ACHN (cell line): Measurements from ENCODE around the gene DVL2.
A peak's percentile ranks its signal among the peaks of the same experiment; 100 is the strongest.

Source experiments
- DNase-seq: peaks from one replicate; pipeline ENCODE4 v3.0.0-alpha.2; 2015
- in situ Hi-C: cut with HindIII; loops from 2 replicates; pipeline ENCODE4 v1.10.0; 2017; ENCODE audit warnings: low sequenced_read_pairs, low pct_ligation_motif_present, low pct_unique_long_range_greater_than_20kb

The DVL2 gene

DNA sequence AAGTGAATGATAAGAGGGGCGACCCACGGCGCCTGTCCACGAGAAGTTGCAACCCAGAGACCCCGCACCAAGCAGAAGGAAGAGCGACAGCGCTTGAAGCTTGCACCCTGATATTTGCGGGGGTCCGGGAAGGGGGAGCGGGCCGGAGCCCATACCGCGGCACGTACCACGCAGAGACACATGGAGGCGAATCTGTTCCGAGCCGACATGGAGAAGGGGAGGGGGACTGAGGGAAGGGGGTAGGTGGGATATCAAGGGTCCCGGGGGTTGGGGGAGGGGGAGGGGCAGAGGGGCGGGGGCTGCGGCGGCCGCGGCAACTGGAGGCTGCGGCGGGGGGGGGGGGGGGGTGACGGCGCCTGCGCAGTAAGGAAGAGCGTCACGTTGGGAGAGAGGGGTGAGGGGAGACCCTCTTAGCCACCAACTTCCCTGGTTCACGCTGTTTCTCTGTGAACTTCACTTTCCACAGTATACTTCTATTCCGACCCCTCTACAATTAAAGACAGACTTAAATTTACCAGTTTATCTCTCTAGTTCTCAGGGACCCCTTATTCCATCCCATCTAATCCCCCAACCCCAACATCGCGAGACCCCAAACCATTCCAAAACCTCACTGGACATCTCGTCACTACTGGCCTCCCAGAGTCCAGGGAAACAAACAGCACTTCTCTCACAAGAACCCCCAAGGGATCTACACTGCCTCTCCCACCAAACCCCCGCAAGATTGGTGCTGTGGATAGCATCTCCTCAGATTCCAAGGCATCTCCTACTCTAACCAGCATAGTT lies 22.6 kb downstream of the DVL2 start:
- no peak for DNase-seq
- in situ Hi-C loops, result no loop called here

DNA sequence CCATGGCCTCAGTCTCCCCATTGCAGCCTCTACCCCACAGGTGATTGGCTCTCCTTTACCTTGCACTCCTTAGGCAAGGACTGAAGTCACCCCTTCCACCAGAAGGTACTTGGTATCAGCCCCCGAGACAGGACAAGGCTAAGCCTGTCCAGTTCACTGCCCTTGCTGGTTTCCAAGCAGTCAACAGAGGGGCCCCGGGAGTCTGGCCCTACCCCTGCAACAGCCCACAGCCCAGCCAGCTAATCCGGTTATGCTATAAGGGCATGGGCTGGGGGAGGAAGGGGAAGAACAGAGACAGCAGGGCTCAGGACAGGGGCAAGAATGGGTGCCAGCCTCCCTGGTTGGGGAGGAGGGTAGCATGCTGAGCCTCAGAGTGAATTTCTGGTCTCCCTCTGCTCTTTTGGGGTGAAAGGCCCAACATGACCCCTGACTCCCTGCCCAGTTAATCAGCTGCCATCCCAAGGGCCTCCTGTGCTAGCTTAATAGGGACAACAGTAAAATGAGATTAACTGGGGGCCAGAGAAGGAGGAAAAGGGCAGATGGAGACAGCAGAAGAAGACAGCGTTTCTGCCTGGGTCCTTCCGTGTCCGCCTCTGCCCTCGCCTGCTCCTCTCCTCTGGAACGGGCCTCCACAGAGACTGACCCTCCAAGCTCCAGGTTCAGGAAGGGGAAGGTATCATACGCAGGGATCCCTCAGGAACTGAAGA lies 25.4 kb downstream of the DVL2 start:
- no peak for DNase-seq
- in situ Hi-C loops, result no loop called here

DNA sequence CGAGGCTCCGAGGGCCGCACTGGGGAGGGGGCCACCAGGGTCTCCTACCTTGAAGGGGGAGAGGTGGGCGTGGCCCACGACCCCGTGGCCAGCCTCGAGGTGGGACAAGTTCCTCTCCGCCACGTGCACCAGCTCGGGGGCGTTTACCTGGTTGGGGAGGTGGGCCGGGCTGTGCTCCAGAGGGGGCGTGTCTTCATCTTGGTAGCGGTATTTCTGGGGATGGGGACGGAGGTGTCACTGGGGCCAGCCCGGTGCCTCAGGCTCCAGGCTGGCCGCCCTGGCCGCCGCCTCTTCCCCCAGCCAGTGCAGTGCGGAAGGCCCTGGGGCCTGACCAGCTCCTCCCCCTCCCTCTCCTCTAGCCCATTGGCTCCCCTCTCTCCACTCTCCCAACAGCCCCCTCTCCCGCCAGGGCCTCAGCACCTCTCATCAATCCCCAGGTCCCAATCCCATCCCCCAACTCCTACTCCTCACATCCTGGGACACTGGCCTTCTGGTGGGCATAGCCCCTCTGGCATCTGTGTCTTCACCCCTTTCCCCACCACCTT lies 26.2 kb downstream of the DVL2 start:
- no peak for DNase-seq
- in situ Hi-C loops, result no loop called here

DNA sequence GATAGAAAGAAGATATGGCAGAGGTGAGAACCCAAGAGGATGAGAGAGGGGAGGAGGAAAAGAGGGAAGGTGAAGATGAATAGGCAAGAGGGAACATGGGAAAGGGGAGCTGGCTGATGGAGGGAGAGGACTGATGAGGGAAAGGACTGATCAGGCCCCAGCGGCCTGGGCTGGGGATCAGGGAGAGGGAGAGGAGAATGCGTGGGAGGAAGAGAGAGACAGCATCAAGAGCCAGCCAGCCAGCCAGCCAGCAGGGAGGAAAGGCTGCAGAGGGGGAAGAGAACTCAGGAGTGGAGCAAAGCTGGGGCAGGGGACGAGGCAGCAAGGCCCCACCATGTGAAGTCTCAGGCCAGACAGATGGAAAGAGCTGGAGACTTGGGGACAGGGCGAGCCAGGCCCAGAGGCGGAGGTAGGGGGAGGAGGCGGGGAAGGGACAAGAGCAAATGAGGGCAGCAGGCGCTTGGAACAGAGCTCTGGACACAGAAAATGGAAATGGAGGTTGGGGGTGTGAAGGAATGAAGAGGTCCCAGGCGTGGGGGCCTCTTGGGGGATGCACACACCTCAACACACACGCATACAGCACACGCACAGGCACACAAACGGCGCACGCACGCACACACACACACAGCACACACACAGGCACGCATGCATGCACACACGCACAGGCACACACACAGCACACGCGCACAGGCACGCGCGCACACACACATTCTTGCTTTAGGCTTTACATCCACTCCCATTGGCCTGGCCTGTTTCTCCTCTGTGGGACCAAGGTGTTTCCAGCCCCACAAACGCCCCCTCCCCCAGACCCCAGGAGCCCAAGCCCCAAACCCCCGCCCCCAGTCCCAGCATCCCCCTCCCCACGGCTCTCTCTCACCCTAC lies 27.0 kb downstream of the DVL2 start:
- in situ Hi-C loops, result no loop called here
- no peak for DNase-seq

DNA sequence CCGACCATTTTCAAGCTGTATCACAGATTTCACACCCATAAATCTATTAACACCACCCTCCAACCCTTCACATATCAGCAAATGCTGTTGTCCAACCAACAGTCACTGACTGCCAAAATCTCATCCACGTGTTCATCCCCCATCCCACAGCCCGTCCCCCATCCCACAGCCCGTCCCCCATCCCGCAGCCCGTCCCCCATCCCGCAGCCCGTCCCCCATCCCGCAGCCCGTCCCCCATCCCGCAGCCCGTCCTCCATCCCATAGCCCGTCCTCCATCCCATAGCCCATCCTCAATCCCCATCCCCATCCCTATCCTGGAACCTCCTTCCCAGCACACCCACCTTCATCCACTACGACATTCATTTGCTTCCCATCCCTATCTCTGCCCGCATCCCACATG lies 28.8 kb downstream of the DVL2 start:
- in situ Hi-C loops, result no loop called here

DNA sequence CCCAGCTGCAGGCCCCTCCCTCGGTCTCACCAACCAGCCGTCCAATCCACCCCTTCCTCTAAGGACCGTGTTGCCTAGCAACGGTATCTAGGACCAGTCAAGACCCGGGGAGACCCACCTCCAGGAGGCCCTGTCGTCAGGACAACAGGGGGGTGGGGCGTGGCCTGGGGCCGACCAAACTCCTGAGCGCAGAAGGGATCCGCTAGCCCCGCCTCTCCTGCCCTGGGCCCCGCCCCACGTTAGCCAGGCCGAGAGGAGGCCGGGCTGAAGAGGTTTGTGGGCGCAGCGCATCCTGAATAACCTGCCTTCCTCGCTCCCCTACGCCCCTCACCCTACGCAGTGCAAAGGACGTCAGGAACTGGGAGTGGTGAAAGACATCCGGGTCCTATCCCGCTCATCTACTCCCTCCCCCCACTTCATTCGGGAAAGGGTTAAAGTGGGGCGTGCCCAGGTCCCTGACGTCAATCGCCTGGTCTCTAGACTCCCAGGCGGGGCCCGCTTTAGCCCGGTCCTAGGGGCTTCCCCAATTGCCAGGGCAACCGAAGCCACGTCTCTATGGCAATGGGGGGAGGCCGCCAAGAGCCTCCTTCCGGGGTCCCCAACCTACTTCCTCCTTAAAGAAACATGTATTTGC lies 29.4 kb downstream of the DVL2 start:
- peak; percentile 75 for DNase-seq
- in situ Hi-C loops, result no loop called here

More for the DNA sequence above, 28.8 kb downstream of the DVL2 start:
- DNase-seq, result no peak

DNA sequence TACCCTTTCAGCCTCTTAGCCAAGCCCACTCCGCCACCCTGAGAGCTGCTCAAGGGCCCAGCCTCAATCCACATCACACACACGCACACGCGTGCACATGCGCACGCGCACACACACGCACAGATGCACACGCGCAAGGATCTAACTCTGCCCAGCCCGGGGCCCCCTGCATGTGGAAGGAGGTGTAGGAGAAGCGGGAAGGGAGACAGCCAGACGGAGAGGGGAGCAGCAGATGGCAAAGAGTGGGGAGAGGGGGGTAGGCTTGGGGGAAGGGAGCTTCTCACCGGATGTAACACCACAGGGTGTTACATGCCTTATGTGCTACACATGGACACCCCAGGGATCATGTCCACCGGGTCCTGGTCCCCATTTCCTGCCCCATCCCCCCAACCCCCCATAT lies 30.0 kb downstream of the DVL2 start:
- DNase-seq, result no peak
- in situ Hi-C loops, result no loop called here

DNA sequence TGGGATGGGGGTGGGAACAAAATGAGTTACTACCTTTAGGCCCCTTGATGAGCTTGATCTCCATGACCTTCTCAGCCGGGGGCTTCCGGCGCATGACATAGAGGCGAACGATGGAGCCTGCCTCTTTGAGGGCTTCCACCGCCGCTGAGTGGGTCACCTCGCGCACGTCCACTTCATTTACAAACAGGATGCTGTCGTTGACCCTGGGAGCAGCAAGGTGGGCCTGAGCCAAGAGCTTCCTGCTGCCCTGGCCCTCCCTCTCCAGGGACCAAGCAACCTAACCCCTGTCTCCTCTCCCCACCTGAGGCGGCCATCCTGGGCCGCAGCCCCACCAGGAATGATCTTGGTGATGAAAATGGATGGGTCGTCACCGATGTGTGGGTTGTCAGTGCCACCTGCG lies 30.9 kb downstream of the DVL2 start:
- no peak for DNase-seq
- in situ Hi-C loops, result no loop called here

DNA sequence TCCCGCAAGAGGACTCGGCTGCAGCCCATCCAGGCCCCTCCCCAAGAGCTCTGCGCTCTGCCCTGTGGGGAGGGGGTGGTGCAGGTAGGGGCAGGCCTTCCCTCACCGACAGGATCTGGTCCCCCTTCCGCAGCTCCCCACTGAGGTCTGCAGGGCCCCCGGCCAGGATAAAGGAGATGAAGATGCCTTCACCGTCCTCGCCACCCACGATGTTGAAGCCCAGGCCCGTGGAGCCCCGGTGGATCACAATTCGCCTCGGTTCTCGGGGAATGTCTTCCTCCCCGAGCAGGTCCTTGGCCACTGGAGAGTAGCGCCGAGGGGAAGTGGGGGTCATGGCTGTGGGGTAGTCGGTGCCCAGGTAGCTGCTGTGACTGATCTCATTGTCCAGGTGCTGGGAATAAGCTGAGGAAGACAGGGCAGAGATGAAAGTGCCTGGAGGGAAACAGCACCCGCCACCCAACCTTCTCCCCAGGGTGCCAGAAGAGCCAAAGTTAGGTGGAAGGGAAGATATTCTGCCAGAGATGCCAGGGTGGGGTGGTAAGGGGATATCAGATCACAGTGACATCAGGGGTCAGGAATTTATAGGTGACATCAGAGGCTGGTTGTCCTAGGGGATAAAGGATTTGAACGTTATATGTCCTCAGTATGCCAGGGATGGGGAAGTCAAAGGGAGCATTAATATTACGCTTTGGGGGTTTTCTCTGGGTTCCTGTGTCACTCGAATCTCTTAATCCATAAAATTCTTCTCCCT lies 37.5 kb downstream of the DVL2 start:
- DNase-seq, result no peak
- in situ Hi-C loops, result no loop called here

DNA sequence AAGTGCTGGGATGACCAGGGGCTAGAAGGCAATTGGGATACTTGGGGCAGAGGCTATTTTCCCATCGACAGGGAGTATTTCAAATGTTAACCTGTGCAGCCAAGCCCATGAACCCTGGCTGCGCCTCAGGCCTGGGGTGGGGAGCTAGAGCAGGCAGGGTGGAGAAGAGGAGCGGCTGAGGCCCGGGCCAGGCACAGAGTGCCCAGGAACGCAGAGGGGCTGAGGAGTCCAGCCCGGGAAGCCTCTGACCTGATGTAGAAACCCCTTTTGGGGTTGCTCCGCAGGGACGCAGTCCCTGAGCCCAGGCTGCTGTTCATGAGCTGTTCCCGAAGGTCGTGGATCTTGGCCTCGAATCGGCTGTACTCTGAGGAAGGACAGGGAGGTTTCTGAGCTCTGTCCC lies 38.3 kb downstream of the DVL2 start:
- in situ Hi-C loops, result no loop called here
- no peak for DNase-seq

DNA sequence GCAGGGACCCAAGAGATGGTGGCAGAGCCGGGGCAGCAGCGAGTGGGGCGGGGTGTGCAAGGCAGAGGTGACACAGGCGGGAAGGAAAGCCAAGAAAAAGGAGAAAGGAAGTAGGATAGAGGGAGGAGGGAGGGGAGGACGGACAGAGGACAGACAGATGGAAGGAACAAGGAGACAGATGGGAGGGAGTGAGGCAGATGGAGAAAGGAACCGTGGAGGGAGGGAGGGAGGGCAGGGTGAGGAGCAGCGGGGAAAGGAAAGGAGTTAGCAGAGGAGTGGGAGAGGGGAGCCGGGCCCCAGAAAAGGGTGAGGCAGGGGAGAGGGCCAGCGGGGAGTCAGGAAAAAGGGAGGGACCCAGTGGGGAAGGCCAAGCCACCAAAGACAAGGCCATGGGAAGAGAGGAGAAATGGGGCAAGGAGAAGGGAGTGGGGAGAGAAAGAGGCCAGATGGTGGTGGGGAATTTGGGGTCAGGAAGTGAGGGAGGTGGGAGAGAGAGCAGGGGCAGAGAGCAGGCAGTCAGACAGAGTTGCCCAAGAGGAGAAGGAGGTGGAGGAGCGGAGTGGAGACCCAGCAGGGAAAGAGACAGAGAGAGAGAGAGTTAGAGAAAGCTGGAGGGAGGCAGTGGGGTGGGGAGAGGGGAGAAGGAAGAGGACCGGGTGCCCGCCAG lies 41.9 kb downstream of the DVL2 start:
- no peak for DNase-seq
- in situ Hi-C loops, result no loop called here

DNA sequence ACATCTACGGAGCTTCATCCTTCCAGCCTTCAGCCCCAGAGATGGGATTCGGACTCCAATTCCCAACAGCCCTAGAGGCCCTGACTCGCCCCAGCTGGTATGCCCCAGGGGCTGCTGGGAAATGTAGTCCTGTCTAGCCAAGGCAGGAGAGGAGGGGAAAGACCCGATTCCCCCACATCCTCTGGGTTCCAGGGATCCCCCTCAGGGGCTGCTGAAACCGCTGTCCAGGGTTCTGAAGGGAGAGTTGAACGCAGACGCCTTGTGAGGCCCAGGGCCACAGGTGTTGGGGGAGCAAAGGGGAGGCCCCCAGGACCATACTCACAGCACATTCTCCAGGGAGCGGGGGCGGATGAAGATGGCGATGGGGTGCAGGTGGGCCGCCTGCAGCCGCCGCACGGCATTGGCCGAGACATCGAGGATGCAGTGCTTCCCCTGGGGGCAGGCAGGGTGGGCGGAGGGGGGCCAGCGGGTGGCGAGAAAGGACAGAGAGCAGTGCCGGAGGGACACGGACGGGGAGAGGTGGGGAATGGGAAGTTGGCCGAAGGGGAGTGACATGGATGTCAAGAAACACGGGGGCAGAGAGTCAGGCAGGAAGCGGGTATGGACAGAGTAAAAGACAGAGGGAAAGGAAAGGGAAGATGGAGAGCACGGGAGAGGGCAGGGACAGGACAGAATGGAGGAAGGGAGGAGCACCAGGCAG lies 42.6 kb downstream of the DVL2 start:
- in situ Hi-C loops, result no loop called here
- DNase-seq, result peak; percentile 52

DNA sequence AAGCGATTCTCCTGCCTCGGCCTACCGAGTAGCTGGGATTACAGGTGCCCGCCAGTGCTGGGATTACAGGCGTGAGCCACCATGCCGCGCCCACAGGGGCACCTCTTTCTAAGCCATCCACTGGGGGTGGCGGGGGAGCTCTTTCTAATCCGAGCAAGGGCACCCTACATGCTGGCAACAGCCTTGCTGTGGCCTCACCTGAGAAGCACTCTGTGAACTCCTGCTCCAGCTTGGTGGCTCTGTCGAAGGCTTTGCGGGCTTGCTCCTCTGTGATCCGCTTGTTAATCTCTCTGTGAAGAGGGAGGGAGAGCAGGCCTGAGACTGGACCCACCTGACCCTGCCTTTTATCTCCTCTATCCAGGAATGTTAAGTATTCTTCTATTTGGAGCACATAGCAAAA lies 43.2 kb downstream of the DVL2 start:
- no peak for DNase-seq
- in situ Hi-C loops, result no loop called here

DNA sequence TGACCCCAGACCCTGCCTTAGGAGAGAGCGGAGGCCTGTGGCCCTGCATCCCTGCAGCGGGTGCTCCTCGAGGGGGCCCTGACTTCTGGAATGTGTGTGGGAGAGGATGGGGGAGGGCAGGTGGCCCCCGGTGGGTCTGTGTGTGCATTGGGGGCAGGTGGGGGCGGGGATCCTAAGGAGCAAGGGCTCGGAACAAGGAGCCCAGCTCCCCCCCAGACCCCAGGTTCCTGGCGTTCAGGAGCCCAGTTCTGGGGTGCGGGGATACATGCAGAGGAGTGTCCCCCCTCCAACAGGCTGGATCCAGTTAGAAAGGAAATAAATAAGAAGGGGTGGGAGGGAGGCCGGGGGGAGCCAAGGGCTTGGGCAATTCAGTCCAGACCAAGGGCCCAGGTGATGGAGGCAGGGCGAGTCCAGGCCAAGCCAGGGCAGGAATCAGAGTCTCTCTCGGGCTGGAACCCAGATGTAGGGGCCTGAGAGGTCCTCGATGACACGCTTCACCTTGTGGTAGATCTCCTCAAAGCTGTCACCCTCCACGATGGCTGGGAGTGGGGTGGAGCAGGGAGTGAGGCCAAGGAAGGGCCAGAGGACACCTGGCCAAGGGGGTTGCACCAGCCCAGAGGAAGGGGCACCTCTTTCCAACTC lies 43.9 kb downstream of the DVL2 start:
- DNase-seq, result no peak
- in situ Hi-C loops, result no loop called here

DNA sequence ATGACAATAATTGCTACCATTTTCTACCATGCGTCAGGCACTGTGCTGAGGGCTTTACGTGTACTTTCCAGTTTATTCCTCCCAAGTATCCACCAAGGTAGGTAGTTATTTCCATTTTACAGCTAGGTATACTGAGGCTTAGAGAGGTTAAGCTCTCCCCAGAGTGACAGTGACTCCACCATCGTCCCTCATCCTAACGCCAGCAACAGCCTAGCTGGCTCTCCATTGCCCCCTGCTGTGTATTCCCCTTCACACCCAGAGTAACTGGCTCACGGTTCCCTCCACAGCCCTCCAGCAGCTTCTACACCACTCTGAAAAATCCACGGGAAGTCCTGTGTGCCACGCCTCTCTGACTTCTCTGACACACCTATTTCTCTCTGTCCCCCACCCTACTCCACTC lies 48.1 kb downstream of the DVL2 start:
- in situ Hi-C loops, result no loop called here
- no peak for DNase-seq

DNA sequence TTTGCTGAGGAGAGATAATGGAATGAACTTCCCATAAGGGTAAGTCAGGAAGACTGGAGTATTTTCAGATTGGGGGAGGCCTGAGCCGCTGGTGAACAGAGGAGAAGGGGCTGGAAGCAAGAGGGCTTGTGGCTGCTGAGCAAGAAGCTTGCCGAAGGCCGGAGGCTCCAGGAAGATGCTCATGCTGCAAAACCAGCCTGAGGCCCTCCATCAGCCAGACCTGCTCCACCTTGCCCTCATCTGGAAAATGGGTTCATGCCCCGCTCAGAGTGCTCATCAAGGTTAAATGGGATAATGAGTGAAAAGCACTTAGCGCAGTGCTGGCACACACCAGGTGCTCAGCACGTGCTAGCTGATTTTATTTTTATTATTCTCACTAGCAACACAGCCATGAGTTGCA lies 49.7 kb downstream of the DVL2 start:
- in situ Hi-C loops, result no loop called here
- no peak for DNase-seq

DNA sequence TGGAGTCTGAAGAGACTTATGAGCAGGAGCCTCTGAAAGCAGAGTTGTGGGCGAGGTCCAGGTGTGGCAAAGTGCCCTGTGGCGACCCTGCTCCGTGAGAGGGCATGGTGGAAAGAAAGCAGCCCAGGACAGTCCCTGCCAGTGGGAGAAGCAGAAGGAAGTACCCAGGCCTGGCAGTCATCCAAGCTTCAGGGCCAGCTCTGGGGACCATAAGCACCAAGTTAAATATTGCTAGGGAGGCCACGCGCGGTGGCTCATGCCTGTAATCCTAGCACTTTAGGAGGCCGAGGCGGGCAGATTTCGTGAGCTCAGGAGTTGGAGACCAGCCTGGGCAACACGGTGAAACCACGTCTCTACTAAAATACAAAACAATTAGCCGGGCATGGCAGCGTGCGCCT lies 50.2 kb downstream of the DVL2 start:
- in situ Hi-C loops, result no loop called here
- peak; percentile 83 for DNase-seq
